Measurements from ENCODE around the gene TBC1D5.

DNA sequence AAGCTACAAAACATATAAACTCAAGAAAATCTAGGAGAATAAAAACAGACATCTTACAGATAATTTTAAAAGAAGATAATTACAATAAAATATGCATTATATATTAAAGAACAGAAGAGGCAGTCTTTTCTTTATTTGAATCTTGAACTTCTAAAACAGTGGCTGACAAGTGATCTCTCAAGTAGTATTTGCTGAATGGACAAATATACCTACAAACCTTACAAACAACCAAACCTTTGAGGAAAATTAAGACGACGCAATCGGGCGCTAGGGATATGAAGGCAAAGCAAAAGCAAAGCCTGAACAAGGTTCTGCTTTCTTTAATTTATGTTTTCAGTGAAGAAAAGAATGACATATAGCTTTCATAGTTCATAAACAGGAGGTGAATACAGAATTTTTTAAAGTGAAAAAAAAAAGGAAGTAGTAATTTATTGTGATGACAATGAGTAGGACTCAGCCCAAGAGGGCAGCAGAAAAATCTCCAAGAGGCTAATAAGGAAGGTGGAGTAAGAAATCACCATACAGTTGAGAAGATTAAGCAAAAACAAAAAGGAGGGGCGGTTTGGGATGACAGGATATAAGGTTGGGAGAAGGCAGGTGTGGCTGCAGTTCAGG is 347.8 kb downstream of the TBC1D5 start:
- TF ChIP-seq RARB (CRISPR knock-in tag; IDR thresholded peaks at IDR 0.05) (no peak), PATZ1 (CRISPR knock-in tag; IDR thresholded peaks at IDR 0.05; ENCODE audit: borderline replicate concordance) (no peak), ZNF8 (CRISPR knock-in tag; IDR thresholded peaks at IDR 0.05) (no peak)

Measured in SK-N-SH treated with all-trans-retinoic acid at 6 μM for 48 hours (cell line).